Rectal smooth muscle tissue (tissue), 1 donor: ENCODE data around the gene ADRA1B.

Experiments
- H3K27ac ChIP-seq: one replicate; pipeline ENCODE4 v1.7.0; 2013; ENCODE audit warnings: low read depth, low read length, inconsistent platforms
- H3K27me3 ChIP-seq: one replicate; pipeline ENCODE4 v1.7.0; 2013; ENCODE audit warnings: low read length; ENCODE audit not compliant: control insufficient read depth, insufficient read depth
- H3K36me3 ChIP-seq: one replicate; pipeline ENCODE4 v1.7.0; 2013; ENCODE audit warnings: low read length; ENCODE audit not compliant: control insufficient read depth, insufficient read depth
- H3K4me1 ChIP-seq: one replicate; pipeline ENCODE4 v1.7.0; 2013; ENCODE audit warnings: low read length; ENCODE audit not compliant: control insufficient read depth, insufficient read depth
- H3K4me3 ChIP-seq: one replicate; pipeline ENCODE4 v1.7.0; 2013; ENCODE audit warnings: low read length
- H3K9ac ChIP-seq: one replicate; pipeline ENCODE4 v1.7.0; 2013; ENCODE audit warnings: low read length

Gene ADRA1B

DNA sequence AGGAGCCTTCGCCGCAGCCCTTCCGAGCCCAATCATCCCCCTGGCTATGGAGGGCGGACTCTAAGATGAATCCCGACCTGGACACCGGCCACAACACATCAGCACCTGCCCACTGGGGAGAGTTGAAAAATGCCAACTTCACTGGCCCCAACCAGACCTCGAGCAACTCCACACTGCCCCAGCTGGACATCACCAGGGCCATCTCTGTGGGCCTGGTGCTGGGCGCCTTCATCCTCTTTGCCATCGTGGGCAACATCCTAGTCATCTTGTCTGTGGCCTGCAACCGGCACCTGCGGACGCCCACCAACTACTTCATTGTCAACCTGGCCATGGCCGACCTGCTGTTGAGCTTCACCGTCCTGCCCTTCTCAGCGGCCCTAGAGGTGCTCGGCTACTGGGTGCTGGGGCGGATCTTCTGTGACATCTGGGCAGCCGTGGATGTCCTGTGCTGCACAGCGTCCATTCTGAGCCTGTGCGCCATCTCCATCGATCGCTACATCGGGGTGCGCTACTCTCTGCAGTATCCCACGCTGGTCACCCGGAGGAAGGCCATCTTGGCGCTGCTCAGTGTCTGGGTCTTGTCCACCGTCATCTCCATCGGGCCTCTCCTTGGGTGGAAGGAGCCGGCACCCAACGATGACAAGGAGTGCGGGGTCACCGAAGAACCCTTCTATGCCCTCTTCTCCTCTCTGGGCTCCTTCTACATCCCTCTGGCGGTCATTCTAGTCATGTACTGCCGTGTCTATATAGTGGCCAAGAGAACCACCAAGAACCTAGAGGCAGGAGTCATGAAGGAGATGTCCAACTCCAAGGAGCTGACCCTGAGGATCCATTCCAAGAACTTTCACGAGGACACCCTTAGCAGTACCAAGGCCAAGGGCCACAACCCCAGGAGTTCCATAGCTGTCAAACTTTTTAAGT is 819 bp downstream of the ADRA1B start:
- H3K27me3 ChIP-seq = no peaks in the 10 kb centered on the region
- H3K4me3 ChIP-seq = peak overlapping the region; percentile 46
- no peaks in the 10 kb centered on the region for H3K36me3 ChIP-seq
- no peak overlapping the region for H3K9ac ChIP-seq
- no peaks in the 10 kb centered on the region for H3K4me1 ChIP-seq
- no peak overlapping the region for H3K27ac ChIP-seq

DNA sequence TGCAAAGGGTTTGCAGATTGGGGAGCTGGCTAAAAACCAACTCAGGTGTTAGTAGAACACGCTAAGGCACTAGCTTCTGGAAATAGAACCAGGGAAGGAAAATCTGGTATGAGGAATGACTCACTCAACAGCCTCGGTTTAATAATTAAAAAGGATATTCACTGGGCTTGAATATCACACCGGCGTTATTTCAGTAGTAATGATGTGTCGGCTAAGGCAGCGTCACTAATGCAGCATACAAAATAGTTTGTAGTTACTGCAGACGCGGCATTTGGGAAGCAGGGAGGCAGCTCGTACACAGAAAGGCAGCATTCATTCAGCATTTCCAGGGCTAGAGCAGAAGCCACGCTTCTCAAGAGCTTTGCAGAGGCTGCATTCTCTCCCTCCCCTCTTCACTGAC is 1.7 kb downstream of the ADRA1B start:
- no peaks in the 10 kb centered on the region for H3K27me3 ChIP-seq
- no peak overlapping the region for H3K9ac ChIP-seq
- no peaks in the 10 kb centered on the region for H3K4me1 ChIP-seq
- H3K27ac ChIP-seq = no peak overlapping the region
- no peaks in the 10 kb centered on the region for H3K36me3 ChIP-seq
- H3K4me3 ChIP-seq = no peak overlapping the region

DNA sequence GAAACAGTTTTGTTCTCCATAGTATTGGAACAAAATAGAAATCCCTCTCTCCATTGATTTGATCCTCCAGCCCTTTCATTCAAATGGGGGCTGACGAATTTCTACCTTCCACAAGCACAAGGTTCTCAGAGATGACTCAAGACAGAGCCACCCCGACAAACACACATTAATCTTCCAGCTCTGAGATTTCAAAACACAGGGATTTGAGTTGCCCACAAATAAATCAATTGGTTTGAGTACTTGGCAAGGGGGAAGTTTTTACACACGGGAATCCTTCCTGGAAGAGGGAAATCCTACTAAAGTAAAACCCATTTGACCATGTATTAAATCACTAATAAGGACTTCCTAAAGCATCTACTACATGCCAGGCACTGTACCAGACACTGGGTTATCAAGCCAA is 5.4 kb downstream of the ADRA1B start:
- Histone ChIP-seq H3K27me3 (peaks cover 2% of the 10 kb centered on the region), H3K4me1 (no peaks in the 10 kb centered on the region), H3K9ac (no peak overlapping the region), H3K36me3 (no peaks in the 10 kb centered on the region), H3K4me3 (no peak overlapping the region), H3K27ac (no peak overlapping the region)

DNA sequence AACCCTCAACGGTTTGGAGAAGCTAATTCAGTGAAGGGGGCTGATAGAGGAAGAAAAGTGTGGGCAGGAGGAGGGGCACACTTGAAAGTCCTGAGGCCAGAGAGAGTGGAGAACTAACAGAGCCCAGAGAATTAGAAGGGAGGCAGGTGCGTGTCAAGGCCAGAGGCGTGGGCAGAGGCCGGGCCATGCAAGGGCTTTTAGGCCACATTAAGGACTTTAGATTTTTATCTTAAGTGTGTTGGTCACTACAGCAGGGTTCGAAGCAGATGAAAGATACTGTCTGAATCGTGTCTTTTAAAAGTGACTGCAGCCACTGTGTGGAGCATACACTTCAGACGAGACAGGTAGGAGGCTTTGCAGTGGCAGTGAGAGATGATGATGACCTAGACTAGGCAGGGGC is 6.7 kb downstream of the ADRA1B start:
- Histone ChIP-seq H3K9ac (no peak overlapping the region), H3K4me1 (no peaks in the 10 kb centered on the region), H3K27me3 (peaks cover 2% of the 10 kb centered on the region), H3K27ac (no peak overlapping the region), H3K36me3 (no peaks in the 10 kb centered on the region), H3K4me3 (no peak overlapping the region)

DNA sequence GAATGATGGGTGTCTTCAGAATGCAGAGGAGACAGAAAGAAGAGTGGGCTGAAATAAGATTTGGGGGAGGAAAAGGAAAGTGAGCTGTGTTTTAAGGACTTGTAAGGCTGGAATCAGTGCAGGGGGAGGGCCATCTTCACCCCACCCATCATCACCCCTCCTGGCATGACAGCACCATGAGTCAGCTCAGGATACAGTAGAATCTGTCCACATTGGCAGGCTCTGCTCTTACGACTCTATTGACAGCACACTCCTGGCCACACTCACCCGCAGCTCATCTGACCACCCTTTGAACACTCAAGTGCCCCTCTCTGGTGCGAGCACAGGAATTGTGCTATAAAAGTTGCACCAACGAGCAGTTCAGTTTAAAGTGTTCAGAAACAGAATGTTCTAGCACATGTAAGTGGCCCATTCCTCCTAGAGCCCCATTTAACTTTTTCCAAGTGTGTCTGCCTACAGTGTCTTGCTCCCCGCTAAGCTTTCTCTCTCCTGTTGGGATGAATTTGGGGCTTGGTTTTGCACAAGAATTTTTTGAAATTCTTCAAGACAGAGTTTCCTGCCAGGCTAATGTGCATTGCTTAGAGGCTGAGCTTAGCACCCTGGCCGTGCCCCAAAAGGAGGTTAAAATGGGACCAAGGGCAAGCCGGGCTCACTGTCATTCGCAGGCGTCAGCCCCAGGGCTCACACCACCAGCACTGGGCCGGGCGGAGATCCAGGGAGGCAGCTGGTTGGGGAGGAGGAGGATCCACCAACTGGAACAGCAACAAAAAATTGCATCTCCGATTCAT is 12.0 kb downstream of the ADRA1B start:
- no peaks in the 10 kb centered on the region for H3K4me1 ChIP-seq
- H3K9ac ChIP-seq = no peak overlapping the region
- H3K4me3 ChIP-seq = no peak overlapping the region
- no peaks in the 10 kb centered on the region for H3K36me3 ChIP-seq
- H3K27me3 ChIP-seq = peaks cover 2% of the 10 kb centered on the region
- H3K27ac ChIP-seq = no peak overlapping the region

DNA sequence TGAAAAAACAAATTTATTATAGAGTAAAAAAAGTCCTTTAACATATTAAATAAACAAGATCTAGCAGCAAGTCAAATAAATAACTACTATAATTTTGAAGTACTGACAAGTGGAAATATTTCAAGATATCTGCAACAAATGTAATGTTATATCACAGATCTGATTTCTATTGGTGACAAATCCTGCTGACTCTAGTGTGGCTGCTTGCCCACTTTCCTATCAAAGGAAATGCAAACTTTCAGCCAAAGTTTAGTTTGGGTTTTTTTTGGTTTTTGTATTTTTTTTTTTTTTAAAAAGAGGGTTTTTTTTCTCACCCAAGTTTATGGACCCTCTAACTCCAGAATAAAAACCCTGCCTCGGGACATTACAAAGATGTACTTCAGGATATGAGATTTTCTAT is 12.9 kb downstream of the ADRA1B start:
- Histone ChIP-seq H3K27me3 (peaks cover 2% of the 10 kb centered on the region), H3K4me3 (no peak overlapping the region), H3K36me3 (no peaks in the 10 kb centered on the region), H3K27ac (no peak overlapping the region), H3K9ac (no peak overlapping the region), H3K4me1 (no peaks in the 10 kb centered on the region)

DNA sequence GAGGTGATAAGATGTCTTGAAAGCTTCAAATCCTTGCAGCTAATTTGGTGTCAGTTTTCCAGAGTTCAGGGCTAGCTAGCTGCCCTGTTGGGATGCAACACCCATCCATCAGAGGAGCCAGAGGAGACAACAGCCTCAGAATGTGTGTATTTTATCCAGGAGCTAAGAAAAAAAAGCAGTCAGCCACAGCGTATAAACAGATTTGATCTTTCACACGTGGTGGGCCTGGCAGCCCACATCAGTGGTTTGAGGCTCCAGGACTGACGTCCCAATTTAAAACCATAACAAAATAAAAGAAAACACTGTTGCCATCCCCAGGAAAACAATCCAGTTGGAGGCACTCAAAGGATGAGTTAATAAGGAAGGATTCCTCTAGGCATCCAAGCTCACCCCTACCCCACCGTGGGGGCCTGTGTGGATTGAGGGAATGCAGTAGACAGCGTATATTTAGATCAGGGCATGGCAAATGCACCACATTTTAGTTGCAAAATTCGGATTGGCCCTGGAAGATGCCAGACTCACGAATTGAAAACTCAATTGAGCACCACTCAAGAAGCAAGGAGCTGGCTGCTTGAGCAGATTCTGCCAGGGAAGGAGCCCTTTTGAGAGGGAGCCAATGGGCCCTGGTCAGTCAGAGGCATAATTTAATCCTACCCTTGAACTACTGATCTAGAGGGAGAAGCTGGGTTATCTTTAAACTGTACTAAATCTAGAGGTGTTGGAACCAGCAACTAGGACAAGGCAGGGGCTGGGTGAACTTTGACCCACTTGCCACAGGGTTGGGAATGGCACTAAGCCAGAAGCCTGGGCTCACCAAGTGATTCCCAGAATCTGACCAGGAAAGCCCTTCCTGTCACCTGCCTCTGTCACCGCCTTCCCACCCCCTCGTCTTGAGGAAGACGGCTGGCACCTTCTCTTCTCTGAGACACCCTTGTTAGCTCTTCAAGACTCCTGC is 17.5 kb downstream of the ADRA1B start:
- Histone ChIP-seq H3K36me3 (no peaks in the 10 kb centered on the region), H3K4me3 (no peak overlapping the region), H3K27me3 (no peaks in the 10 kb centered on the region), H3K9ac (no peak overlapping the region), H3K4me1 (no peaks in the 10 kb centered on the region), H3K27ac (no peak overlapping the region)

DNA sequence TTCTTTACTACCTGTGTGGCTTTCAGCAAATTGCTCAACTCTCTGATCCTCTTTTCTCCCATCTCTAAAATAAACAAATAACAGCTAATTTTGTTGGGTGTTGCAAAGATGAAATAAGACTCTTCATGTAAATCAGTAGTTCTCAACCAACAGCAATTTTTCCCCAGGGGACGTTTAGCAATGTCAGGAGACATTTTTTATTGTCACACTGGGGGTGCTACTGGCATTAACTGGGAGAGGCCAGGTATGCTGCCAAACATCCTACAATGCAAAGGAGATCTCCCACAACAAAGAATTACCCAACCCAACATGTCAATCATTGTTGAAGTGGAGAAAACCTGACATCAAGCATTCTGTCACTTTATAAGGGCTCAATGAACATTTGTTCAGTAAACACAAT is 19.7 kb downstream of the ADRA1B start:
- H3K4me1 ChIP-seq = no peaks in the 10 kb centered on the region
- no peak overlapping the region for H3K4me3 ChIP-seq
- no peaks in the 10 kb centered on the region for H3K27me3 ChIP-seq
- no peak overlapping the region for H3K9ac ChIP-seq
- H3K27ac ChIP-seq = no peak overlapping the region
- no peaks in the 10 kb centered on the region for H3K36me3 ChIP-seq

DNA sequence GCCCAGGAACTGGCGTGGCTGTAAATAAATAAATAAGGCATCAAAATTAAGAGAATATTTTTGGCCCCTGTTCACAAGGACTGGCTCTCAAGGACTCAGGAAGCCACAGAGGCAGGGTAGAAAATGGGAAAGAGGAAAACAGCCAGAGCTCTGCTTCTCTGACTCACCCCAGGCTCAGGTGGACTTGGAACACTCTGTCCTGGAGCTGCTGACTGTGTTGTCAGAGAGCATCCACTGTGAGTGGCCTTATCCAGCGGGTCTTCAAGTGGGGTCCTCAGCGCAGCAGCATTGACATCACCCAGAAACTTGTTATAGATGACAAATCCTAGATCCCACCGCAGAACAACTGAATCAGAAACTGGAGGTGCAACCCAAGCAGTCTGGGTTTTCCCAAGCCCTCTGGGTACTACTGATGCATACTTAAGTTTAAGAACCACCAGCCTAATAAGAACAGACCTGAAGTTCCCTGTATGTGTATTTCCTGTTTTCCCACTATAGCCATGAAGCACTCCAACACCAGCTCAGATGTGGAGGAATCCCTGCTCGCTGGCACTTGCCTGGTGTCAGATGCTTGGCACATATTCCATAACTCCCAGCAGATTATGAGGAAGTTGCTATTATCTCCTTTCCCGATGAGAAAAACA is 20.5 kb downstream of the ADRA1B start:
- H3K4me3 ChIP-seq = no peak overlapping the region
- H3K27ac ChIP-seq = no peak overlapping the region
- H3K4me1 ChIP-seq = no peaks in the 10 kb centered on the region
- H3K27me3 ChIP-seq = no peaks in the 10 kb centered on the region
- no peak overlapping the region for H3K9ac ChIP-seq
- no peaks in the 10 kb centered on the region for H3K36me3 ChIP-seq

DNA sequence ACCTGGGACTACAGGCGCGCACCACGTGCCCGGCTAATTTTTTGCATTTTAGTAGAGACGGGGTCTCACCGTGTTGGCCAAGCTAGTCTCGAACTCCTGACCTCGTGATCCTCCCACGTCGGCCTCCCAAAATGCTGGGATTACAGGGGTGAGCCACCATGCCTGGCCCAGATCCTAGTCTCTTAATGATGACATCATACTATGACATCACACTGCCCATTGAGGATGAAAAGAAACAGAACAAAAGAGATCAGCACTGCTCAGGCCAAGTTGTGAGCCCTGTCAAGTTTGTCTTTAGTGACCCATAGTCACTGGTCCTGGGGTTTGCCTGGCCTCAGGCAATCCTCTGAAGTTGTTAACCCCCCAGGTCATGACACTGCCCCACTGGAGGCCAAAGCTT is 21.3 kb downstream of the ADRA1B start:
- Histone ChIP-seq H3K9ac (no peak overlapping the region), H3K36me3 (no peaks in the 10 kb centered on the region), H3K27me3 (no peaks in the 10 kb centered on the region), H3K4me3 (no peak overlapping the region), H3K27ac (no peak overlapping the region), H3K4me1 (no peaks in the 10 kb centered on the region)

DNA sequence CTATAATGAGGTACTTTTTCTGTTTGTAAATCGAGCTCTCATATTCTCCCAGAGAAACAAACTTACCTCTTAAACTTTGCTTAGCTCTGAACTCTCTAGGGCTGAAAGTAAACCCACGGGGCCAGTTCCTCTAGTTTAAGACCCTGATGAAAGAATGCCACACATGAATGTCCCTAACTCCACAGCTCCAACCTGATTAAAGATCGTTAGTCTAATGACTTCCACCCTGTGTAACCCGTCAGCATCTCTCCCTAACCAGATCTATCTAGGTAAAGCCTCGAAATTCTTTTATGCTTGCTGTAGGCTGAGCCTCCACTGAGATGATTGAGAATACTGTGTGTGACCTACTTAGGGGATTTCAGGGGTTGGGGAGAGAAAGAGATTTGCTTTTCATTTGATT is 27.0 kb downstream of the ADRA1B start:
- H3K36me3 ChIP-seq = no peaks in the 10 kb centered on the region
- H3K27me3 ChIP-seq = no peaks in the 10 kb centered on the region
- H3K4me3 ChIP-seq = no peak overlapping the region
- no peak overlapping the region for H3K9ac ChIP-seq
- no peaks in the 10 kb centered on the region for H3K4me1 ChIP-seq
- no peak overlapping the region for H3K27ac ChIP-seq
